Esophagus muscularis mucosa (tissue), 4 donors: ENCODE data around the gene CASKIN2. TPM values are rescaled to one million over a fixed set of nuclear protein-coding genes. Genes with fewer than 3 reads are reported as not detected.

Experiments
- DNase-seq: peaks from one replicate; pipeline ENCODE4 v3.0.0-alpha.2; 2017; ENCODE audit errors: extremely low spot score
- H3K27ac ChIP-seq, 4 donors: fragments of 200-600 bp; sonication (generic); replicated peaks in 1 of 4; 1 replicate in 3 of 4; 2 replicates in 1 of 4; pipeline ENCODE4 v1.5.1; 2016 to 2019; ENCODE audit warnings: mild to moderate bottlenecking in 1 of 4
- H3K27me3 ChIP-seq, 4 donors: fragments of 200-600 bp; sonication (generic); one replicate each; pipeline versions ENCODE4 v1.5.1 to v1.6.0; 2016 to 2019
- H3K36me3 ChIP-seq, 4 donors: fragments of 200-600 bp; sonication (generic); one replicate each; pipeline ENCODE4 v1.5.1; 2016 to 2019
- H3K4me1 ChIP-seq, 4 donors: fragments of 200-600 bp; sonication (generic); one replicate each; pipeline ENCODE4 v1.5.1; 2016 to 2019
- H3K4me3 ChIP-seq, 4 donors: fragments of 200-600 bp; sonication (generic); 1 replicate in 2 of 4; 2 replicates in 2 of 4; pipeline ENCODE4 v1.5.1; 2016 to 2019; ENCODE audit warnings: mild to moderate bottlenecking in 4 of 4, moderate library complexity in 1 of 4
- H3K9me3 ChIP-seq, 4 donors: fragments of 200-600 bp; sonication (generic); 1 replicate in 3 of 4; 2 replicates in 1 of 4; pipeline ENCODE4 v1.5.1; 2016 to 2019
- CTCF ChIP-seq, 3 experiments: fragments of 200-600 bp in 2 of 3; fragments of 450-650 bp in 1 of 3; sonication (generic) in 2 of 3; IDR thresholded peaks; one replicate each; pipeline ENCODE4 v1.5.1; 2017 to 2019; ENCODE audit warnings: antibody characterized with exemption in 3 of 3, mild to moderate bottlenecking in 2 of 3, moderate library complexity in 1 of 3
- EP300 ChIP-seq: sonication (generic); formaldehyde crosslinking; IDR thresholded peaks from one replicate; pipeline ENCODE4 v1.6.1; 2017; ENCODE audit warnings: antibody characterized with exemption
- POLR2A ChIP-seq: fragments of 450-650 bp; IDR thresholded peaks from one replicate; pipeline ENCODE4 v1.6.1; 2017; ENCODE audit warnings: antibody characterized with exemption, moderate library complexity, mild to moderate bottlenecking, low read depth
- POLR2AphosphoS5 ChIP-seq, 2 donors: sonication (generic); formaldehyde crosslinking; IDR thresholded peaks; one replicate each; pipeline ENCODE4 v1.6.1; 2017; ENCODE audit warnings: antibody characterized with exemption in 2 of 2
- WGBS: methylation state at CpG from one replicate; pipeline ENCODE4 v1.1.5; 2018; 5-methylcytosine and 5-hydroxymethylcytosine counted together
- intact Hi-C: fragments of 100-400 bp; cut with DNase I; formaldehyde crosslinking; loops from one replicate; pipeline ENCODE4 v1.15.1; 2023
- total RNA-seq, 4 donors: library from RNA; depleted of rRNA; stranded (reverse); fragments of >200 nt; gene quantifications; one replicate each; pipeline versions ENCODE4 v1.1.0 to v1.2.1, GENCODE V29; 2016

The CASKIN2 gene
- total RNA-seq, 4 donors from 2014 or later, result 16.2 to 43.5 (median 35.5) TPM

GRCh38 chr17:75488693-75489510 is 26.4 kb downstream of the CASKIN2 start:
- H3K36me3 ChIP-seq, result peaks cover 21 to 61% (median 41%) of the 10 kb centered on the region in 4 donors
- H3K9me3 ChIP-seq, result no peaks in the 10 kb centered on the region
- H3K4me3 ChIP-seq, result no peak overlapping the region
- WGBS, result 84% methylated on average over 8 of the region's 24 CpGs
- H3K4me1 ChIP-seq, result peaks cover 45 to 64% (median 61%) of the 10 kb centered on the region in 4 donors
- no peak for DNase-seq
- TF ChIP-seq CTCF (IDR thresholded peaks at IDR 0.05), result no peak
- no peak for TF ChIP-seq POLR2AphosphoS5 (IDR thresholded peaks at IDR 0.05)
- no peak for TF ChIP-seq POLR2A
- TF ChIP-seq EP300, result no peak
- no peaks in the 10 kb centered on the region for H3K27me3 ChIP-seq
- intact Hi-C loops, result no loop called here
- no peak overlapping the region for H3K27ac ChIP-seq

GRCh38 chr17:75487351-75488070 is 27.8 kb downstream of the CASKIN2 start:
- no peaks in the 10 kb centered on the region for H3K27me3 ChIP-seq
- peaks cover 49 to 78% (median 72%) of the 10 kb centered on the region in 4 donors for H3K4me1 ChIP-seq
- intact Hi-C loops, result no loop called here
- no peaks in the 10 kb centered on the region for H3K9me3 ChIP-seq
- peak overlapping the region in 2 of 4 donors; percentile 36 to 54 for H3K27ac ChIP-seq
- DNase-seq, result no peak
- TF ChIP-seq POLR2AphosphoS5 (IDR thresholded peaks at IDR 0.05) (no peak), POLR2A (no peak), CTCF (IDR thresholded peaks at IDR 0.05) (no peak), EP300 (no peak)
- WGBS, result 72% methylated on average over 9 of the region's 12 CpGs
- no peak overlapping the region for H3K4me3 ChIP-seq
- peaks cover 10 to 47% (median 27%) of the 10 kb centered on the region in 4 donors for H3K36me3 ChIP-seq

- intact Hi-C loops, result no loop called here
- peaks cover 49 to 83% (median 78%) of the 10 kb centered on the region in 4 donors for H3K4me1 ChIP-seq
- no peak overlapping the region for H3K4me3 ChIP-seq
- 58% methylated on average over 4 of the region's 5 CpGs for WGBS
- H3K27me3 ChIP-seq, result no peaks in the 10 kb centered on the region
- H3K36me3 ChIP-seq, result peaks cover 9 to 41% (median 22%) of the 10 kb centered on the region in 4 donors
- TF ChIP-seq EP300, result no peak
- TF ChIP-seq POLR2A, result no peak
- TF ChIP-seq POLR2AphosphoS5 (IDR thresholded peaks at IDR 0.05), result no peak
- no peak for TF ChIP-seq CTCF (IDR thresholded peaks at IDR 0.05)
- no peaks in the 10 kb centered on the region for H3K9me3 ChIP-seq
- DNase-seq, result no peak
- peak overlapping the region in 2 of 4 donors; percentile 36 to 54 for H3K27ac ChIP-seq
Measured at GRCh38 chr17:75486951-75487350, 28.4 kb downstream of the CASKIN2 start.

- intact Hi-C loops, result no loop called here
- Histone ChIP-seq H3K4me1 (peaks cover 51 to 89% (median 84%) of the 10 kb centered on the region in 4 donors), H3K27me3 (no peaks in the 10 kb centered on the region), H3K27ac (no peak overlapping the region), H3K36me3 (peaks cover 1 to 33% (median 14%) of the 10 kb centered on the region in 4 donors), H3K9me3 (no peaks in the 10 kb centered on the region), H3K4me3 (no peak overlapping the region)
- DNase-seq, result no peak
- no peak for TF ChIP-seq POLR2AphosphoS5 (IDR thresholded peaks at IDR 0.05)
- no peak for TF ChIP-seq CTCF (IDR thresholded peaks at IDR 0.05)
- no peak for TF ChIP-seq EP300
- TF ChIP-seq POLR2A, result no peak
- 87% methylated on average over 12 of the region's 14 CpGs for WGBS
Measured at GRCh38 chr17:75486151-75486550, 29.2 kb downstream of the CASKIN2 start.
